Stimulated activated CD4-positive, alpha-beta T cell treated with anti-CD3 and anti-CD28 coated beads, TNF-alpha, amount 100 ng/mL, for 24 hours (primary cell): ENCODE measurements around the gene RAD21L1.
"Not testable (repeated sequence)": the region's sequence is repeated elsewhere in the genome, so short reads cannot be mapped to it uniquely, and the experiment has no call there.

Source experiments
- DNase-seq, 3 experiments: peaks; one replicate each; pipeline ENCODE4 v3.0.0-alpha.2; 2020; ENCODE audit warnings: low read depth in 3 of 3

Gene RAD21L1

GRCh38 chr20:1199212-1199873, 26.5 kb upstream of the RAD21L1 start:
- no peak for DNase-seq

GRCh38 chr20:1199964-1200363, 25.9 kb upstream of the RAD21L1 start:
- no peak for DNase-seq

DNA sequence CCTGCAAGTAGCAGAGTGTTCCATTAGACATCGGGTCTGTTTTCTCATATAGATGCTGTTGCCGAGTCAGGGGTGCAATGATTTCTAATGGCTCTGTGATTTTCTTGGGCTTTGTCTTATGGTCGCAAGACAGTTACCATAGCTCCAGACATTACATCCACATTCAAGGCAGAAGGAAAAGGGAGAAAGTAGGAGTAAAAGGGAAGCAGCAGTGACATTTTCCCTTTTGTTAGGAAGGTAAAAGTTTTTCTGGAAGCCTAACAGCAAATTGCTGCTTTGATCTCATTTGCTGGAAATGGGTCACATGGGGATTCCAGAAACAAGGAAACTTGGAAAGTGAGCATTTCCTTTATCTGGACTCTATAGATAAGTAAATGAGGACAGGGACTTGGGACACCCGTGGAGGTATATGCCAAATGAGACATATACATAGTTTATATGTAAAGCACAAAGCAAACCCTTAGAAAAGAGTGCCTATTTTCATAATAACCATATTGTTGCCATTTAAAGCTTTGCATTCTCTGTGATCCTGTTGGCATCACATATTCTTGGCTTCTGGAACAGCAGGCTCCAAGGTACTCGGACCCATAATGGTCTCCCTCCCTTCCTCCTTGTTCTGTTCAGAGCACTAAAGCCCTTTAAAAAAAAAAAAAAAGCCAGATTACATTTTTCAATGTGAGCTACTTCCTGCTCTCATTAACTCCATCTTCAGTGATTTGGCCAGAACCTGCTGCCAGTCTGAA, 22.9 kb upstream of the RAD21L1 start, which contains the start of gene C20orf202:
TSS of gene C20orf202 (plus strand) at position 693 of the 743 bp plus-strand sequence. CDS start 132 bp downstream, outside the sequence.
- no peak for DNase-seq

DNA sequence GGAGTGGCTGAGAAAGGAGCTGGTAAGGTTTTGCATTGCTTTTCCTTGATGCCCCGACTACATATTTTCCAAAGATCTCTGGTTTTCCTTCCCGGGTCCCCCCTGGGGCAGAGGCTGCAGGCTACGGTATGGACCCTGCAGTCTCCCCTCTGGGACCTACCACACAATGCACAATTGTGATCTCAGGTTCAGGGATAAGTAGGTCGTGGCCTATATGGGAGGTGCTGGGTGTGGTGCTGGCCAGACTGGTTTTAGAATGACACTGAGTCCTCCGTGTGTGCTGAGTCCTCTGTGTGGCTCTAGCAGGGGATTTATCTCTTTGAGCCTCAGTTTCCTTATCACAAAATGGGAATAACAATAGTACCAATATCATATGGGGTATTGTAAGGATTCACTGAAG, 22.2 kb upstream of the RAD21L1 start:
- DNase-seq = no peak

- no peak for DNase-seq
Measured at GRCh38 chr20:1204113-1204512, 21.7 kb upstream of the RAD21L1 start.

DNA sequence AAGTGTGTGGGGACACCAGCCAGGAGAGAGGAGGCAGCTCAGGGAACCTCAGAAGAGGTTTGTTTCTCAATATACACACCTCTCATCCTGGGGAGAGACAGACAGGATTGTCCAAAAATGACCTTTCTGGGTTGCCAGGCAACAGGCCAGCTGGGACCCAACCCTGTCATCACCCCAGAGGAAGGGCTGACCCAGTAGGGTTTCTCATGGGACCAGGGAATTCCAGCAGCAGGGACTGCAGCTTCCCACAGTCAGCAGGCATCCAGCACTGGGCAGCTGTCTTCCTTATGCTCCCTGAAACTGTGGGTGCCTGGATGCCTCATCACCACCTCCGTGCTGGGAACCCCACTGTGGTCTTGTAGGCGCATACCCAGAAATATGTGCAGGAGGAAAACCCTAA, 21.3 kb upstream of the RAD21L1 start:
- DNase-seq = no peak

DNA sequence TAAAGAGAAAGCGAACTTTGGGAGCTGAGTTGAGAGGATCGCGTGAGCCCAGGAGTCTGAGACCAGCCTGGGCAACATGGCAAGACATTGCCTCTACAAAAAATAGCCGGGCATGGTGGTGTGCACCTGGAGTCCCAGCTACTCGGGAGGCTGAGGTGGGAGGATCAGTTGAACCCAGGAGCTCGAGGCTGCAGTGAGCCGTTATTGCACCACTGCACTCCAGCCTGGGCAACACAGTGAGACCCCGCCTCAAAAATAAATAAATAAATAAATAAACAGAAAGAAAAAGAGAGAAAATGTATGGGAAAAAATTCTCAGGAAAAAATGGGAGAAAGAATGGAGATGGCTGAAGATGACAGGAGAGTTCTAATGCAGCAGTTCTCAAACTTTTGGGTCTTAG, 20.0 kb upstream of the RAD21L1 start:
- DNase-seq = no peak

- no peak for DNase-seq
Measured at GRCh38 chr20:1206366-1207148, 19.3 kb upstream of the RAD21L1 start.

- no peak for DNase-seq
Measured at GRCh38 chr20:1207293-1207878, 18.5 kb upstream of the RAD21L1 start.

GRCh38 chr20:1209447-1210387, 16.1 kb upstream of the RAD21L1 start:
- no peak for DNase-seq

GRCh38 chr20:1210501-1210900, 15.3 kb upstream of the RAD21L1 start:
- DNase-seq = no peak

GRCh38 chr20:1212023-1212422, 13.8 kb upstream of the RAD21L1 start:
- DNase-seq = no peak

- DNase-seq = peak; percentile 41 to 67 (median 54)
Measured at GRCh38 chr20:1212607-1213396, 13.0 kb upstream of the RAD21L1 start.

- DNase-seq = no peak
Measured at GRCh38 chr20:1214838-1215261, 11.0 kb upstream of the RAD21L1 start.

DNA sequence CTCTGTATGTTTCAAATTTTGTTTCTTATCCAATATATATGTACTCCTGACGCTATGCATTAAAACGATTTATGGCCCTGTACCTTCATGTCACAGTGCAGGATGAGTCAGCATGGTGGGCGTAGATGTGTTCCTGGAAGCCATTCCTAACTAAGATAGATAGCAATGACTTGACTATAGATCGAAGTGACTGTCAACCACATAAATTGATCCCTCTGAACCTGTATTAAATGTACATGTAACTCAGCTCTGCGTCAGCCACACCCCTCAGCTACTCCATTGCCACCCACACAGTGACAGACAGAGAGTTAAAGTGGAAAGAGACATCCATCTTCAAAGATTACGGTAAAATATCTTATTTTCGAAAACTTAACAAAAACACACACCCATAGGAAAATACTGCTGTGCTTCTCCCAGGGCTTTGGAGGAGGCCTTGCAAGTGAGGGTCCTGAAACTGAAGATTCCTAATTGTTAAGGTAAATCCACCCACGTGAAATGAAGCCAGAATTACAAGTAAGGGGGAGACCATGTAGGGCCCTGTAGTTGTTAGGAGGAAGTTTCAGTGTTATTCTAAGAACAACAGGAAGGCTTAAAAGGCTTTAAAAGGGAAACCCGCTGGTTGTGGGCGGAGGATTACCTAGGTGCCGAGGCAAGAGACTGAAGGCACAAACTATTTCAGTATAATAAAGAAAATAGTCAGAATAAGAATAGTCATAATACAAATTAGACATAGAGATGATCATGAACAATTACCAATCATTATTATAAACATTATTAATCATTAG, 10.3 kb upstream of the RAD21L1 start:
- DNase-seq = peak in 2 of 3 experiments; percentile 42 to 65

DNA sequence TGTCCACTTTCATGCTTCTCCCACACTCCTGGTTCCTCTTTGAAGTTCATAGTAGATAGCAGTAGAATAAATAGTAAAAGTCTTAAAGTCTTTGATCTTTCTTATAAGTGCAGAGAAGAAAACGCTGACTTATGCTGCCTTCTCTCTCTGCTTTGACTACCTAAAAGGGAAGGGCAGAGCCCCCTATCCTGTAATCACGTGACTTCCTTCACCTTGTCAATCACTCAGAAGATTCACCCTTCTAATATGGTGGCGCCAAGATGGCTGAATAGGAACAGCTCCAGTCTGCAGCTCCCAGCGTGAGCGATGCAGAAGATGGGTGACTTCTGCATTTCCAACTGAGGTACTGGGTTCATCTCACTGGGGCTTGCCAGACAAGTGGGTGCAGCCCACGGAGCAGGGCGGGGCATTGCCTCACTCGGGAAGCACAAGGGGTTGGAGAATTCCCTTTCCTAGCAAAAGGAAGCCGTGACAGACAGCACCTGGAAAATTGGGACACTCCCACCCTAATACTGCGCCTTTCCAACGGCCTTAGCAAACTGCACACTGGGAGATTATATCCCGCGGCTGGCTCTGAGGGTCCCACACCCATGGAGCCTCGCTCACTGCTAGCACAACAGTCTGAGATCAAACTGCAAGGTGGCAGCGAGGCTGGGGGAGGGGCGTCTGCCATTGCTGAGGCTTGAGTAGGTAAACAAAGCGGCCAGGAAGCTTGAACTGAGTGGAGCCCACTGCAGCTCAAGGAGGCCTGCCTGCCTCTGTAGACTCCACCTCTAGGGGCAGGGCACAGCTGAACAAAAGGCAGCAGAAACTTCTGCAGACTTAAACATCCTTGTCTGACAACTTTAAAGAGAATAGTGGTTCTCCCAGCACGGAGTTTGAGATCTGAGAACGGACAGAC, 9.1 kb upstream of the RAD21L1 start:
- not testable (repeated sequence) for DNase-seq

GRCh38 chr20:1222750-1223149, 3.1 kb upstream of the RAD21L1 start:
- DNase-seq = not testable (repeated sequence)

GRCh38 chr20:1224205-1224890, 1.5 kb upstream of the RAD21L1 start:
- DNase-seq = no peak
